GM12892 (cell line): ENCODE data around the gene MNT.
A peak's percentile ranks its signal among the peaks of the same experiment; 100 is the strongest.

Experiments
- POLR2A ChIP-seq: IDR thresholded peaks from 2 replicates; pipeline ENCODE4 v1.6.1; 2011; ENCODE audit warnings: low read depth, low read length, control low read depth
- POLR2AphosphoS5 ChIP-seq: IDR thresholded peaks from 2 replicates; pipeline ENCODE4 v1.6.1; 2011; ENCODE audit warnings: low read depth, low read length, control low read depth
- TAF1 ChIP-seq: IDR thresholded peaks from 2 replicates; pipeline ENCODE4 v1.6.1; 2011; ENCODE audit warnings: low read depth, mild to moderate bottlenecking, control low read depth, low read length, borderline replicate concordance

DNA sequence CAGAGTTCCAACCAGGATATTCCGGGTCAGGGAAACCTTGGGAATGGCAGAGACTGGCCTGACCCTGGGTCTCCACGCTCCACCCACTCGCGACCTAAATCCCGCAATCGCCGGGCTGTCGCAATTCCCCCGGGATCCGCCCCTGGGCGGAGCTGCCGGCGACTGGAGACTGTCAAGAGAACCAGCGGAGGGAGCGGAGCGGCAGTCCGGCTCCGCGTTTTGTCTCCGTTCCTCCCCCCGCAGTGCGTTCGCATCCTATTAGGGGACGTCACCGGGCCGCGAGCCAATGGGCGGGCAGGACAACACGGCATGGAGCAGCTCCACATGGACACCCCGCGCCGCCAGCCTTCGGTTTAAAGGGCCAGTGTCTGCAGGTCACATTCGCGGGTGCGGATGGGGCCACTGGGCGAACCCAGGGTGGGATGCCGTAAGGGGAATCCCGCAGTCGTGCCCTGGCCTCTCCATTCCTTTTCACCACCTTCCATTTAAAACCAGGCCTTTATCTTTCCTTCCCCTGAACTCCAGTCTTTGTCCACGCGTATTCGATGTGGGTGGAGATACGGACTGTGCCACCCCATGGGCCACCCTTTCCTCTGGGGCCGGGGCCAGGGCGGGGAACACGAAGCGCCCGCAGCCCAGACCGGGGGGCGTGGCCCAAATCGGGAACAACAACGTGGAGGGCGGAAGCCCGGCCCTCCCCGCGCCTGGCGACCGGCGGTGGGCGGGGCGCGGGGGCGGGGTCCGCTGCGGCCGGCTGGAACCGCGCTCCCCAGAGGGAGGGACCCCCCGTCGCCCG is 764 bp upstream of the MNT start:
- TF ChIP-seq TAF1 (no peak), POLR2A (0 out of 2 replicates have a peak, but pooled peaks have one; percentile 19), POLR2AphosphoS5 (no peak; the same call in 1 of the 2 replicates)
